ENCODE data around the gene ADGRF4.

Gene ADGRF4

GRCh38 chr6:47681201-47681990, 17.0 kb upstream of the ADGRF4 start:
- TF ChIP-seq CTCF (IDR thresholded peaks at IDR 0.05; ENCODE audit: insufficient read depth, low read depth, low read length, missing control alignments) = no peak

GRCh38 chr6:47686411-47686810, 12.0 kb upstream of the ADGRF4 start:
- TF ChIP-seq CTCF (IDR thresholded peaks at IDR 0.05; ENCODE audit: insufficient read depth, low read depth, low read length, missing control alignments) = no peak
- no peak overlapping the region for H3K4me3 ChIP-seq (ENCODE audit: low read length)

More at GRCh38 chr6:47681201-47681990, 17.0 kb upstream of the ADGRF4 start:
- DNase-seq (ENCODE audit: low read depth) = no peak
- no peak overlapping the region for H3K4me3 ChIP-seq (ENCODE audit: low read length)

GRCh38 chr6:47687432-47687831, 10.9 kb upstream of the ADGRF4 start:
- no peak for TF ChIP-seq CTCF (IDR thresholded peaks at IDR 0.05; ENCODE audit: insufficient read depth, low read depth, low read length, missing control alignments)
- no peak overlapping the region for H3K4me3 ChIP-seq (ENCODE audit: low read length)
- peak; percentile 55 for DNase-seq (ENCODE audit: low read depth)

More at GRCh38 chr6:47686411-47686810, 12.0 kb upstream of the ADGRF4 start:
- no peak for DNase-seq (ENCODE audit: low read depth)

- no peak for TF ChIP-seq CTCF (IDR thresholded peaks at IDR 0.05; ENCODE audit: insufficient read depth, low read depth, low read length, missing control alignments)
- no peak overlapping the region for H3K4me3 ChIP-seq (ENCODE audit: low read length)
- peak; percentile 30 for DNase-seq (ENCODE audit: low read depth)
These were observed 8.2 kb upstream of the ADGRF4 start for GRCh38 chr6:47690214-47690613.

GRCh38 chr6:47690791-47691190, 7.6 kb upstream of the ADGRF4 start:
- no peak overlapping the region for H3K4me3 ChIP-seq (ENCODE audit: low read length)
- no peak for TF ChIP-seq CTCF (IDR thresholded peaks at IDR 0.05; ENCODE audit: insufficient read depth, low read depth, low read length, missing control alignments)
- DNase-seq (ENCODE audit: low read depth) = no peak

- TF ChIP-seq CTCF (IDR thresholded peaks at IDR 0.05; ENCODE audit: insufficient read depth, low read depth, low read length, missing control alignments) = no peak
- DNase-seq (ENCODE audit: low read depth) = no peak
- no peak overlapping the region for H3K4me3 ChIP-seq (ENCODE audit: low read length)
These were observed 455 bp upstream of the ADGRF4 start for GRCh38 chr6:47697925-47698324.

- DNase-seq (ENCODE audit: low read depth) = peak; percentile 99
- H3K4me3 ChIP-seq (ENCODE audit: low read length) = peak overlapping the region; percentile 65
These were observed 1.7 kb downstream of the ADGRF4 start for GRCh38 chr6:47700053-47700452.

More at GRCh38 chr6:47700053-47700452, 1.7 kb downstream of the ADGRF4 start:
- no peak for TF ChIP-seq CTCF (IDR thresholded peaks at IDR 0.05; ENCODE audit: insufficient read depth, low read depth, low read length, missing control alignments)

All from epithelial cell of esophagus (primary cell).